Right renal pelvis (tissue), 4 donors: ENCODE results near the gene NRG2. TPM values are rescaled to one million over a fixed set of nuclear protein-coding genes. Genes with fewer than 3 reads are reported as not detected.
A peak's percentile ranks its signal among the peaks of the same experiment; 100 is the strongest.

Experiments used
- DNase-seq, 4 donors: peaks; one replicate each; pipeline ENCODE4 v3.0.0-alpha.2; 2013; ENCODE audit warnings: low read depth in 4 of 4, low spot score in 3 of 4, missing footprints in 1 of 4
- polyA plus RNA-seq, 4 donors: library from polyadenylated mRNA; unstranded; fragments of 120-200 nt; gene quantifications; one replicate each; pipeline ENCODE4 v1.2.1, GENCODE V29; 2013; ENCODE audit not compliant: insufficient read length in 4 of 4

The NRG2 gene
- polyA plus RNA-seq, 4 donors: 1.3 to 1.6 (median 1.3) TPM

- peak in 1 of 4 donors; percentile 15 for DNase-seq
Observed at GRCh38 chr5:140041492-140042392, 1.4 kb downstream of the NRG2 start.

GRCh38 chr5:140041099-140041491, 2.0 kb downstream of the NRG2 start:
- no peak for DNase-seq

GRCh38 chr5:140040358-140040757, 2.7 kb downstream of the NRG2 start:
- DNase-seq: no peak

- no peak for DNase-seq
Observed at GRCh38 chr5:140039561-140039960, 3.5 kb downstream of the NRG2 start.

GRCh38 chr5:140038373-140038957, 4.6 kb downstream of the NRG2 start:
- peak in 1 of 4 donors; percentile 12 for DNase-seq

GRCh38 chr5:140037012-140037411, 6.1 kb downstream of the NRG2 start:
- DNase-seq: no peak

- DNase-seq: no peak
Observed at GRCh38 chr5:140035881-140036280, 7.2 kb downstream of the NRG2 start.

- no peak for DNase-seq
Observed at GRCh38 chr5:140033037-140033760, 9.9 kb downstream of the NRG2 start.

- no peak for DNase-seq
Observed at GRCh38 chr5:140032296-140032695, 10.8 kb downstream of the NRG2 start.

GRCh38 chr5:140027807-140028206, 15.3 kb downstream of the NRG2 start:
- DNase-seq: no peak

GRCh38 chr5:140025736-140026135, 17.4 kb downstream of the NRG2 start:
- DNase-seq: no peak

- no peak for DNase-seq
Observed at GRCh38 chr5:140024928-140025327, 18.2 kb downstream of the NRG2 start.

- no peak for DNase-seq
Observed at GRCh38 chr5:140023611-140024191, 19.4 kb downstream of the NRG2 start.

- DNase-seq: no peak
Observed at GRCh38 chr5:140020601-140021177, 22.4 kb downstream of the NRG2 start.

- no peak for DNase-seq
Observed at GRCh38 chr5:140018920-140019644, 24.0 kb downstream of the NRG2 start.

- no peak for DNase-seq
Observed at GRCh38 chr5:140018517-140018916, 24.6 kb downstream of the NRG2 start.

- DNase-seq: no peak
Observed at GRCh38 chr5:140018096-140018481, 25.0 kb downstream of the NRG2 start.

- DNase-seq: no peak
Observed at GRCh38 chr5:140017397-140018095, 25.6 kb downstream of the NRG2 start.

GRCh38 chr5:140015706-140016105, 27.4 kb downstream of the NRG2 start:
- no peak for DNase-seq
